Suprapubic skin (tissue), 3 donors: ENCODE results near the gene PUM1.

ENCODE experiments used
- EP300 ChIP-seq: sonication (generic); formaldehyde crosslinking; IDR thresholded peaks from one replicate; pipeline ENCODE4 v1.6.1; 2017; ENCODE audit warnings: antibody characterized with exemption
- POLR2A ChIP-seq, 2 donors: fragments of 450-650 bp; IDR thresholded peaks; one replicate each; pipeline ENCODE4 v1.6.1; 2017; ENCODE audit warnings: antibody characterized with exemption in 2 of 2, mild to moderate bottlenecking in 2 of 2, moderate library complexity in 2 of 2
- TF ChIP-seq, protein P1 (sequence below), 2 donors: fragments of 200-600 bp in 1 of 2; fragments of 450-650 bp in 1 of 2; sonication (generic) in 1 of 2; IDR thresholded peaks; one replicate each; pipeline ENCODE4 v1.5.1; 2016 to 2019; ENCODE audit warnings: antibody characterized with exemption in 2 of 2, mild to moderate bottlenecking in 1 of 2, moderate library complexity in 1 of 2

DNA sequence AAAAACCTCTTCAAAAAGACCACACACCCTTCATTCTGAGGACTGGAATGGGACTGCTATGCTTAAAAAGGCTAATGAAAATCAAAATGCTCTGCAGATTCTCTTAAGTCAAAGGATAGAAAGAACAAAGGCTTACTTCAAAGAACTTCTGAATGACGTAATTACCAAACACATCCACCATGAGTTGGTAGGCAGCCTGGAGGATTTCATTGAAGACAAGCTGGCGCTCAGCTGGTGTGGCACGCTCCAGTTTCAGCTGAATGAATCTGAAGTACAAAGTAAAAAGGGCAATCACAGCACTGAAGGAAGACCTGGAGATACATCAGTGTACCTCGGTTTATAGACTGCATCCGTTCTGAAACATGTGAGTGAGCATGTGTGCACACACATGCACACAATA lies 113.4 kb downstream of the PUM1 start:
- TF ChIP-seq, protein P1, sequence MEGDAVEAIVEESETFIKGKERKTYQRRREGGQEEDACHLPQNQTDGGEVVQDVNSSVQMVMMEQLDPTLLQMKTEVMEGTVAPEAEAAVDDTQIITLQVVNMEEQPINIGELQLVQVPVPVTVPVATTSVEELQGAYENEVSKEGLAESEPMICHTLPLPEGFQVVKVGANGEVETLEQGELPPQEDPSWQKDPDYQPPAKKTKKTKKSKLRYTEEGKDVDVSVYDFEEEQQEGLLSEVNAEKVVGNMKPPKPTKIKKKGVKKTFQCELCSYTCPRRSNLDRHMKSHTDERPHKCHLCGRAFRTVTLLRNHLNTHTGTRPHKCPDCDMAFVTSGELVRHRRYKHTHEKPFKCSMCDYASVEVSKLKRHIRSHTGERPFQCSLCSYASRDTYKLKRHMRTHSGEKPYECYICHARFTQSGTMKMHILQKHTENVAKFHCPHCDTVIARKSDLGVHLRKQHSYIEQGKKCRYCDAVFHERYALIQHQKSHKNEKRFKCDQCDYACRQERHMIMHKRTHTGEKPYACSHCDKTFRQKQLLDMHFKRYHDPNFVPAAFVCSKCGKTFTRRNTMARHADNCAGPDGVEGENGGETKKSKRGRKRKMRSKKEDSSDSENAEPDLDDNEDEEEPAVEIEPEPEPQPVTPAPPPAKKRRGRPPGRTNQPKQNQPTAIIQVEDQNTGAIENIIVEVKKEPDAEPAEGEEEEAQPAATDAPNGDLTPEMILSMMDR (IDR thresholded peaks at IDR 0.05): no peak
- TF ChIP-seq POLR2A (IDR thresholded peaks at IDR 0.05) (no peak), EP300 (no peak)
